SH-SY5Y (cell line): ENCODE measurements around the gene RPP14.

Experiments used
- GATA2 ChIP-seq: IDR thresholded peaks from 2 replicates; pipeline ENCODE4 v1.6.1; 2011; ENCODE audit warnings: mild to moderate bottlenecking, low read depth, low read length
- GATA3 ChIP-seq: IDR thresholded peaks from 2 replicates; pipeline ENCODE4 v1.6.1; 2011; ENCODE audit warnings: low read depth, mild to moderate bottlenecking, low read length, moderate library complexity

RPP14 gene

GRCh38 chr3:58322793-58323192, 16.7 kb downstream of the RPP14 start:
- no peak for TF ChIP-seq GATA2
- no peak for TF ChIP-seq GATA3

- TF ChIP-seq GATA2 (no peak), GATA3 (no peak)
Observed at GRCh38 chr3:58323529-58324390, 17.7 kb downstream of the RPP14 start.

- no peak for TF ChIP-seq GATA2
- no peak for TF ChIP-seq GATA3
Observed at GRCh38 chr3:58324391-58325390, 18.6 kb downstream of the RPP14 start.

GRCh38 chr3:58325525-58325992, 19.5 kb downstream of the RPP14 start:
- TF ChIP-seq GATA2: no peak
- TF ChIP-seq GATA3: no peak

GRCh38 chr3:58326267-58326900, 20.3 kb downstream of the RPP14 start:
- TF ChIP-seq GATA3 (no peak), GATA2 (no peak)

- TF ChIP-seq GATA2 (no peak), GATA3 (no peak)
Observed at GRCh38 chr3:58329150-58329921, 23.3 kb downstream of the RPP14 start.

- TF ChIP-seq GATA3: no peak
- no peak for TF ChIP-seq GATA2
Observed at GRCh38 chr3:58329922-58330413, 23.9 kb downstream of the RPP14 start.

GRCh38 chr3:58331593-58332152, 25.6 kb downstream of the RPP14 start:
- TF ChIP-seq GATA2 (no peak), GATA3 (no peak)

- TF ChIP-seq GATA3 (no peak), GATA2 (no peak)
Observed at GRCh38 chr3:58332575-58333188, 26.6 kb downstream of the RPP14 start, which contains the start of gene PXK. TSS of gene PXK (plus strand) at chr3:58332892. CDS start at chr3:58332989, 97 bp downstream.

GRCh38 chr3:58333206-58334012, 27.4 kb downstream of the RPP14 start:
- TF ChIP-seq GATA3: no peak
- no peak for TF ChIP-seq GATA2

- TF ChIP-seq GATA3 (no peak), GATA2 (no peak)
Observed at GRCh38 chr3:58334013-58334321, 27.9 kb downstream of the RPP14 start.

- TF ChIP-seq GATA2 (no peak), GATA3 (no peak)
Observed at GRCh38 chr3:58334506-58334884, 28.4 kb downstream of the RPP14 start.

- TF ChIP-seq GATA2 (no peak), GATA3 (no peak)
Observed at GRCh38 chr3:58335652-58335947, 29.6 kb downstream of the RPP14 start.
